Caco-2 (cell line): ENCODE results near the gene SNX15. TPM values are rescaled to one million over a fixed set of nuclear protein-coding genes. Genes with fewer than 3 reads are reported as not detected.

Experiments used
- BruUV-seq: library from RNA; stranded (reverse); fragments of 400-500 nt; replicated peaks from 2 replicates; lab custom pipeline; 2021; lab: Mats Ljungman, UMichigan
- CTCF ChIA-PET: fragments of 300-600 bp; sonication (Branson Sonifier 250); formaldehyde crosslinking; loops from one replicate; lab custom pipeline; 2022; ENCODE audit warnings: antibody characterized with exemption; lab: Charles Lee
- POLR2A ChIA-PET: fragments of 300-600 bp; sonication (Branson Sonifier 250); formaldehyde crosslinking; loops from one replicate; lab custom pipeline; 2022; ENCODE audit warnings: antibody characterized with exemption; lab: Charles Lee
- DNase-seq, 2 experiments: peaks; one replicate each; pipeline versions ENCODE4 v3.0.0 to v3.0.0-alpha.2; 2020 to 2022
- H3K27me3 ChIP-seq: replicated peaks from 2 replicates; pipeline ENCODE4 v1.6.0; 2011; ENCODE audit warnings: low read length; ENCODE audit not compliant: control insufficient read depth, insufficient read depth
- H3K36me3 ChIP-seq: 2 replicates; pipeline ENCODE4 v1.5.1; 2011; ENCODE audit warnings: low read length; ENCODE audit not compliant: control insufficient read depth, insufficient read depth
- H3K4me1 ChIP-seq: fragments of 250-450 bp; sonication (Bioruptor Pico); 2 replicates; pipeline ENCODE4 v1.5.1; 2020; ENCODE audit warnings: mild to moderate bottlenecking
- H3K4me3 ChIP-seq: 2 replicates; pipeline ENCODE4 v1.5.1; 2011; ENCODE audit warnings: low read depth, mild to moderate bottlenecking, control low read depth, low read length
- H3K9me3 ChIP-seq: fragments of 250-450 bp; sonication (Bioruptor Pico); 2 replicates; pipeline ENCODE4 v1.5.1; 2020; ENCODE audit warnings: mild to moderate bottlenecking, moderate library complexity
- H3K27ac Mint-ChIP-seq: one replicate; pipeline ENCODE4 v1.8.0; 2022; ENCODE audit warnings: mixed read lengths; ENCODE audit not compliant: unreplicated experiment
- H3K27me3 Mint-ChIP-seq: one replicate; pipeline ENCODE4 v1.8.0; 2022; ENCODE audit warnings: mixed read lengths; ENCODE audit not compliant: insufficient read depth, unreplicated experiment
- H3K36me3 Mint-ChIP-seq: one replicate; pipeline ENCODE4 v1.8.0; 2022; ENCODE audit warnings: mild to moderate bottlenecking, mixed read lengths; ENCODE audit not compliant: insufficient read depth, unreplicated experiment
- H3K4me1 Mint-ChIP-seq: one replicate; pipeline ENCODE4 v1.8.0; 2022; ENCODE audit warnings: low read depth, mixed read lengths; ENCODE audit not compliant: unreplicated experiment
- H3K4me3 Mint-ChIP-seq: one replicate; pipeline ENCODE4 v1.8.0; 2022; ENCODE audit warnings: mild to moderate bottlenecking, moderate library complexity, mixed read lengths; ENCODE audit not compliant: unreplicated experiment
- H3K9me3 Mint-ChIP-seq: one replicate; pipeline ENCODE4 v1.8.0; 2022; ENCODE audit warnings: mixed read lengths; ENCODE audit not compliant: unreplicated experiment
- intact Hi-C: fragments of 100-400 bp; cut with micrococcal nuclease; formaldehyde crosslinking; loops from one replicate; pipeline ENCODE4 v1.10.0; 2022; ENCODE audit not compliant: unreplicated experiment
- total RNA-seq: library from RNA; stranded (reverse); gene quantifications from 2 replicates; pipeline ENCODE4 v1.2.3, GENCODE V29; 2022
- TF ChIP-seq, protein P1 (sequence below), 2 experiments: fragments of 200-600 bp in 1 of 2; IDR thresholded peaks; 1 replicate in 1 of 2; 2 replicates in 1 of 2; pipeline versions ENCODE4 v1.5.1 to v1.8.0; 2011 to 2022; ENCODE audit warnings: antibody characterized with exemption in 1 of 2, control low read depth in 1 of 2, inconsistent platforms in 1 of 2, low read depth in 1 of 2, low read length in 1 of 2, mild to moderate bottlenecking in 1 of 2, moderate library complexity in 1 of 2; ENCODE audit not compliant: insufficient read depth in 1 of 2, severe bottlenecking in 1 of 2, unreplicated experiment in 1 of 2

SNX15 gene
- total RNA-seq, 1 experiment from 2014 or later = 35.8 TPM

GRCh38 chr11:65065851-65066250 is 38.6 kb downstream of the SNX15 start:
- H3K36me3 ChIP-seq = no peaks in the 10 kb centered on the region
- H3K4me3 ChIP-seq = no peak overlapping the region
- Mint-ChIP-seq H3K4me1 (no peaks in the 10 kb centered on the region), H3K27ac (no peak overlapping the region), H3K4me3 (no peak overlapping the region), H3K27me3 (no peaks in the 10 kb centered on the region), H3K9me3 (no peaks in the 10 kb centered on the region), H3K36me3 (no peaks in the 10 kb centered on the region)
- CTCF ChIA-PET = interaction anchor here (1.1 kb wide), 1 partner anchor 39 kb away, joined by 3 read pairs; the partner anchor contains the start of gene SNX15
- H3K27me3 ChIP-seq = no peaks in the 10 kb centered on the region
- no TSS peak for BruUV-seq
- no peaks in the 10 kb centered on the region for H3K4me1 ChIP-seq
- POLR2A ChIA-PET = interaction anchor here (0.6 kb wide), 1 partner anchor 117 kb away, joined by 3 read pairs; no protein-coding TSS in a partner anchor
- H3K9me3 ChIP-seq = no peaks in the 10 kb centered on the region
- intact Hi-C loops = no loop called here
- TF ChIP-seq, protein P1, sequence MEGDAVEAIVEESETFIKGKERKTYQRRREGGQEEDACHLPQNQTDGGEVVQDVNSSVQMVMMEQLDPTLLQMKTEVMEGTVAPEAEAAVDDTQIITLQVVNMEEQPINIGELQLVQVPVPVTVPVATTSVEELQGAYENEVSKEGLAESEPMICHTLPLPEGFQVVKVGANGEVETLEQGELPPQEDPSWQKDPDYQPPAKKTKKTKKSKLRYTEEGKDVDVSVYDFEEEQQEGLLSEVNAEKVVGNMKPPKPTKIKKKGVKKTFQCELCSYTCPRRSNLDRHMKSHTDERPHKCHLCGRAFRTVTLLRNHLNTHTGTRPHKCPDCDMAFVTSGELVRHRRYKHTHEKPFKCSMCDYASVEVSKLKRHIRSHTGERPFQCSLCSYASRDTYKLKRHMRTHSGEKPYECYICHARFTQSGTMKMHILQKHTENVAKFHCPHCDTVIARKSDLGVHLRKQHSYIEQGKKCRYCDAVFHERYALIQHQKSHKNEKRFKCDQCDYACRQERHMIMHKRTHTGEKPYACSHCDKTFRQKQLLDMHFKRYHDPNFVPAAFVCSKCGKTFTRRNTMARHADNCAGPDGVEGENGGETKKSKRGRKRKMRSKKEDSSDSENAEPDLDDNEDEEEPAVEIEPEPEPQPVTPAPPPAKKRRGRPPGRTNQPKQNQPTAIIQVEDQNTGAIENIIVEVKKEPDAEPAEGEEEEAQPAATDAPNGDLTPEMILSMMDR (IDR thresholded peaks at IDR 0.05; ENCODE audit: insufficient read depth in 1 of 2, low read depth in 1 of 2, low read length in 1 of 2, severe bottlenecking in 1 of 2, unreplicated experiment in 1 of 2) = no peak
- no peak for DNase-seq

DNA sequence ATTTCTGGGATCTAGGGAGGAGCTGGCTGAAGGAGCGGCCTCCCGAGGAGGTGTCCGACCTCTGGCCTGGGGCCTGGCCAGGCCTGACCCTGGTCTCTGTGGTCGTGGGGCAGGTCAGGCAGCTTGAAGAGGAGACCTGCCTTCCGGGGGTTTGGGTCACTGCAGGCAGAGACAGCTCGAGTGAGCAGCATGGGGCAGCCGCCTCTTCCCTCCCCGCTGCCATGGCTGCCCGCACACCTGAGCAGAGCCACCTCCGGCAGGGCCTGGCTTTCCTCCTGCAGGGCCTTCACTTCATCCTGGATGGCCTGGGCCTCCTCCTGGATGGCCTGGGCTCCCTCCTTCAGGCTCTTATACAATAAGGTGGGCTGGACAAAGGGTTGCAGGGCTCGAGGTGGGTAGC is 39.1 kb downstream of the SNX15 start:
- Mint-ChIP-seq H3K27me3 (no peaks in the 10 kb centered on the region), H3K4me3 (no peak overlapping the region), H3K27ac (no peak overlapping the region), H3K36me3 (no peaks in the 10 kb centered on the region), H3K9me3 (no peaks in the 10 kb centered on the region), H3K4me1 (no peaks in the 10 kb centered on the region)
- H3K4me1 ChIP-seq = no peaks in the 10 kb centered on the region
- H3K4me3 ChIP-seq = no peak overlapping the region
- no TSS peak for BruUV-seq
- no peaks in the 10 kb centered on the region for H3K9me3 ChIP-seq
- POLR2A ChIA-PET = interaction anchor here (0.6 kb wide), 1 partner anchor 116 kb away, joined by 3 read pairs; no protein-coding TSS in a partner anchor
- no peak for DNase-seq
- TF ChIP-seq, protein P1 (IDR thresholded peaks at IDR 0.05; ENCODE audit: insufficient read depth in 1 of 2, low read depth in 1 of 2, low read length in 1 of 2, severe bottlenecking in 1 of 2, unreplicated experiment in 1 of 2) = no peak
- no peaks in the 10 kb centered on the region for H3K27me3 ChIP-seq
- intact Hi-C loops = no loop called here
- no peaks in the 10 kb centered on the region for H3K36me3 ChIP-seq
- CTCF ChIA-PET = interaction anchor here (1.1 kb wide), 1 partner anchor 39 kb away, joined by 3 read pairs; the partner anchor contains the start of gene SNX15

DNA sequence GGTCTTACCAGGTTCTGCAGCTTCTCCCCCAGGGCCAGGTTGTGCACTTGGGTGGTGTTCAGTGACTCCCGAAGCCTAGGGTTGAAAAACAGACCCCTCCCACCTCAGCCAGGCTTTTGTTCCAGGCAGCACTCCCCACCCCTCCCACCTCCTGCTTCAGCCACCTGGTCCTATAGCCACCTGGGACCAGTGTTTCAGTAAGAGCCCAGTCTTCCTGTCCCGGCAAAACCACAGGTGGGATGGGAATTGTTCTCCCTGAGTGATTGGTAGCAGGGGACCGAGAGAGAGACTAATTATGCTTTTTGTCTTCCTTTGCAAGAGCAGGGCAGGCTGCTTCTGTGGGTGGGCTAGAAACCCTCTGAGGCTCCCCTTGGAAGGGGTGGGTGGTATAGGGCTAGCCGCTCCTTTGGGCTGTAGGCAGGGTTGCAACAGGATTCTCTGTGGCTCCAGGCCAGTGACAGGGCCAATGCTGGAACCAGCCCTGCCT is 39.6 kb downstream of the SNX15 start:
- H3K4me3 ChIP-seq = no peak overlapping the region
- no peaks in the 10 kb centered on the region for H3K9me3 ChIP-seq
- Mint-ChIP-seq H3K27me3 (no peaks in the 10 kb centered on the region), H3K36me3 (no peaks in the 10 kb centered on the region), H3K4me1 (no peaks in the 10 kb centered on the region), H3K4me3 (no peak overlapping the region), H3K27ac (no peak overlapping the region), H3K9me3 (no peaks in the 10 kb centered on the region)
- CTCF ChIA-PET = interaction anchor here (1.1 kb wide), 1 partner anchor 40 kb away, joined by 3 read pairs; the partner anchor contains the start of gene SNX15
- TF ChIP-seq, protein P1 (IDR thresholded peaks at IDR 0.05; ENCODE audit: insufficient read depth in 1 of 2, low read depth in 1 of 2, low read length in 1 of 2, severe bottlenecking in 1 of 2, unreplicated experiment in 1 of 2) = no peak
- H3K36me3 ChIP-seq = no peaks in the 10 kb centered on the region
- H3K27me3 ChIP-seq = no peaks in the 10 kb centered on the region
- intact Hi-C loops = no loop called here
- no peaks in the 10 kb centered on the region for H3K4me1 ChIP-seq
- POLR2A ChIA-PET = no interaction called here
- no peak for DNase-seq
- no TSS peak for BruUV-seq
